Measurements from ENCODE around the gene FGF7. TPM values are rescaled to one million over a fixed set of nuclear protein-coding genes. Genes with fewer than 3 reads are reported as not detected.

The FGF7 gene
- total RNA-seq, 2 experiments from 2014 or later, result not detected

DNA sequence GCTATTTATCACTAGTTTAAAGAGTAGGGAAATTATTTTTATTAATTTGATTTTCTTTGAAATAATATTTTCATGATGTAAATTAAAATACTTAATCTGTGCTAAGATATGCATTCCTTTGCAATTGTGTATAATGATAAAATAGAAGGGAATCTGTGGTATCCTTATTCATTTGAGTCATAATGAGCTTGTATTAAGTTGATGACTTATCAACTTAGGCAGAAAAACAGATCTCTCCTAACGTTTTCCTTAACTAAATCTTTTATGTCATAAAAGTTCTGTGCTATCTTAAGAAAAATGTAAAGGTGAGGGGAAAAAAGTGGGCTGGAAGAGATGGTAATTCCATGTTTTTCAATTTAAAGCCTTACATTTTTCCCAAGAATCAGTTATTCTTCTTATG lies 1.9 kb downstream of the FGF7 start:
- Mint-ChIP-seq H3K36me3 (no peaks in the 10 kb centered on the region), H3K27me3 (no peaks in the 10 kb centered on the region), H3K9me3 (no peaks in the 10 kb centered on the region), H3K27ac (no peak overlapping the region), H3K4me1 (peaks cover 4% of the 10 kb centered on the region), H3K4me3 (no peak overlapping the region)
- no peak for DNase-seq

DNA sequence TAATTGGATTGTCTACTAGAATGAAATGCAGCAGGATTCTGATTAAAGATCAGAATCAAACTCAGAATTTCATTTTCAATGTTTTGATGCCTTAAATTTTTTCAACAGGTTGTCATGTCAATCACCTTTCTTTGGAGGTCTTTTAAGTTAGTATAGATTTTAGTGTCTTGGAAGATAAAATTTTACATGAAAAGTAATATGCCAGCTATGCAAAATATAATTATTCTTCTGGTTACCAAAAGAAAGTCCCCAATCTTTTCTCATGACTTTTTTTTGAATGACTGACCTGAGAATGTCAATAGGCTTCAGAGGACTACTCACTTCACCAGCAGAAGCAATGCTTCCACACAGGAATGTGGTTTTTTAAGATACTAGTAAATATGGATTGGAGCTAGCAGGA lies 4.3 kb downstream of the FGF7 start:
- Mint-ChIP-seq H3K9me3 (no peaks in the 10 kb centered on the region), H3K36me3 (no peaks in the 10 kb centered on the region), H3K4me3 (no peak overlapping the region), H3K4me1 (no peaks in the 10 kb centered on the region), H3K27ac (no peak overlapping the region), H3K27me3 (no peaks in the 10 kb centered on the region)
- no peak for DNase-seq

DNA sequence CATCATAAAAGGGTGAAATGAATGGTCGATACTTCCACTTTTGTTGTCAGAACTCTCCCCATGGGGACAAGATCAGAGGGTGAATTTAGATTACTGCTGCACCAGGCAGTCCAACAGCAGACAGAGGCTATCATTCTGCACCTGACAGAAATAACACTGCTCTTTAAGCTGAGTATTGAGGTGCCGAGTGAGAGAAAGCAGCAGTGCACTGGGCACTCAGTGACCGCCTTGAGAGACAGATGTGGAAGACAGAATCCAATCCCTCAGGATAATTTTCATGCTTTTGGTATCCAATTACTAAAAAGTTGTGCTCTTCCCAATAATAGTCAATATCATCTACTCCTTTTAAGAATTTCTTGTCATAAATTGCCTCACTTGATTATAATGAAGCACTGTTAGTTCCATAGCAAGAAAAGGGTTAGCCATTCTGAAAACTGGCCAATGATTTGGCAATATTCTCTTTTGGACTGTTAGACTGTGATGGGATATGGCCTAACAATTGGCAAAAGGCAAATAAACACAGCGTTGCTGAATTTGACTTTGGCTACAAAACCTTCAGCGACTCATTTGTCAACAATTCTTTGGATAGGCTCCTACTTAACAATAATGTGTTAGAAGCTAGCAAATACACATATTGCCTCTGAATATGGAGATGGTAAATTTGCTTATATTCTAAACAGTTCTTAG lies 5.5 kb downstream of the FGF7 start:
- Mint-ChIP-seq H3K27ac (no peak overlapping the region), H3K4me3 (no peak overlapping the region), H3K4me1 (no peaks in the 10 kb centered on the region), H3K27me3 (no peaks in the 10 kb centered on the region), H3K9me3 (no peaks in the 10 kb centered on the region), H3K36me3 (no peaks in the 10 kb centered on the region)
- no peak for DNase-seq

DNA sequence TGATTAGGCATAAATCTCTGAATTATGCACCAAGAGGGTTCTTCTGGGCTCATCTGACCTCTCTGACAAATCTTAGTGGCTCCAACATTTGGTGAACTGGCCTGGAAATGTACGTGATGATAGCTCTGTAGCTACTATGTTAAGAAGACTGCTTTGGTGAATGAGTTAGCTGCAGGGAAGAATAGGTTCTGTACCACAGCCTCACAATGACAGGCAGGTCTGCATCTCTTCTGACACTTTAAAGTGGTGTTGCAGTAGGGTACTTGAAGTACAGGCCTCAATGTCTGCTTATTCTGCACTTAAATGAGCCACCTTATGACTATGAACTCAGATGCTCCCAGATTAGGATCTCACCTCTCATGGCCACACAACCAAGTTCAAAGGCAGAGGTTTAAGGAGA lies 7.0 kb downstream of the FGF7 start:
- H3K4me3 Mint-ChIP-seq, result no peak overlapping the region
- H3K4me1 Mint-ChIP-seq, result no peaks in the 10 kb centered on the region
- H3K27me3 Mint-ChIP-seq, result no peaks in the 10 kb centered on the region
- no peak overlapping the region for H3K27ac Mint-ChIP-seq
- H3K36me3 Mint-ChIP-seq, result no peaks in the 10 kb centered on the region
- DNase-seq, result no peak
- no peaks in the 10 kb centered on the region for H3K9me3 Mint-ChIP-seq

DNA sequence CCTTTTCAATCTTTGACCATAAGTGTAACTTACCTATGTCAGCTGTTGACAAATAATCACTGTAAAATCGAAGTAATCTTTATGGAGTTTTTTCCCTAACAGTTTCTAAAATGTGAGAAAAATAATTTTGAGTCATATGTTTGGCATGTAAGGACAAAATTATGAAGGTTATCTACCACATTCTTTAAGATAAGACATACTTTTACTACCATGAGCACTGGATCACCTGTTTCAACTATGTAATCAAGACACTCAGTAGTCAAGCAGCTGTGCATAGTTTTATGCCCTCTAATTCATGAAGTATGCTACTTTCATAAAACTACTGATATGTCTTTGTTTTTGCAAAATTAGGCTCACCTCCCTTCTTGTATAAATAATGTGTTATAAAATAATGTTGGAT lies 12.1 kb downstream of the FGF7 start:
- no peak for DNase-seq
- H3K27ac Mint-ChIP-seq, result no peak overlapping the region

DNA sequence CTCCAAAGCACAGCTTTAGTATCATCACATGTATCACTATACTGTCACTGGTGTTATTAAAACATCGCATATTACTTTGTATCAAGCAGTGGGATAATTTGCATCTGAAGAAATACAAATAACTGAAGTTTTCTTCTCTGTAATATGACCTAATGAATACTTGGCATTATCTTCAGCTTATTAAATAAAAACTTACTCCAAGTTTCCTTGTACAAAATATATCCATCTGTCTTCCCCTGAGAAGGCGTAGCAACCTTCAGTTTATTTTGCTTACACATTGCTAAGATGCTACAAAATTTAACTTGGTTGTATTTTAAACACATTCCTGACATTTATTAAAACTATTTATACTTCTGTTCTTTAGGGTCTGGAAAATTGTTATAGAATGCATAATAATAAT lies 13.7 kb downstream of the FGF7 start:
- peaks cover 3% of the 10 kb centered on the region for H3K4me1 Mint-ChIP-seq
- H3K27ac Mint-ChIP-seq, result no peak overlapping the region
- H3K4me3 Mint-ChIP-seq, result no peak overlapping the region
- no peaks in the 10 kb centered on the region for H3K27me3 Mint-ChIP-seq
- H3K9me3 Mint-ChIP-seq, result no peaks in the 10 kb centered on the region
- no peak for DNase-seq
- H3K36me3 Mint-ChIP-seq, result no peaks in the 10 kb centered on the region

More for the DNA sequence above, 12.1 kb downstream of the FGF7 start:
- H3K36me3 Mint-ChIP-seq, result no peaks in the 10 kb centered on the region
- no peak overlapping the region for H3K4me3 Mint-ChIP-seq
- H3K9me3 Mint-ChIP-seq, result no peaks in the 10 kb centered on the region
- H3K4me1 Mint-ChIP-seq, result peaks cover 3% of the 10 kb centered on the region
- H3K27me3 Mint-ChIP-seq, result no peaks in the 10 kb centered on the region

DNA sequence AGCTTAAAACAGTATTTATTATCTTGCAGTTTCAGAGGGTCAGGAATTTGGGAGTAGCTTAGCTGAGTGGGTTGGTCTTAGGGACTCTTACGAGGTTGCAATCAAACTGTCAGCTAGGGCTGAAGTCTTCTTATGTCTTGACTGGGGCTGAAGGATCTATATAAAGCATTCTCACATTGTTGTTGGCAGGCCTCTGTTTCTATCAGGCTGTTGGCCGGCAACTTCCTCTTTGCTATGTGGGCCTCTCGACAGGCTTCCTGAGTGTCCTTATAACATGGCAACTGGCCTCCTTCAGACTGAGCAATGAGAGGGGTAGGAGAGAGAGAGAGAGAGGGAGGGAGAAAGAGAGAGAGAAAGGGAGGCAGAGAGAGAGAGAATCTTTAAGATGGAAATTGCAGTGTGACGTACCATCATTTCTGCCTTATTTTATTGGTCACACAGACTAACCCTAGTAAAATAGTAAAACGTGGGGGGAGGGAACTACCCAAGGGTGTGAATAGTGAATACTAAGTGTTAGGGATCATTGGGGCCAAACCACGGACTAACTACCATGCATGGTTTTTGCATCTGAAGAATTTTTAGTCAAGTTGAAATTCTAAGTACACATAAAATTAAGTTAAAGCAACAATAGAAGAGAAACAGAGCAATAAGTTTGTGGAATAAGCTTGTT lies 16.1 kb downstream of the FGF7 start:
- Mint-ChIP-seq H3K4me3 (no peak overlapping the region), H3K27me3 (no peaks in the 10 kb centered on the region), H3K36me3 (no peaks in the 10 kb centered on the region), H3K4me1 (peaks cover 3% of the 10 kb centered on the region), H3K9me3 (no peaks in the 10 kb centered on the region), H3K27ac (no peak overlapping the region)
- no peak for DNase-seq

DNA sequence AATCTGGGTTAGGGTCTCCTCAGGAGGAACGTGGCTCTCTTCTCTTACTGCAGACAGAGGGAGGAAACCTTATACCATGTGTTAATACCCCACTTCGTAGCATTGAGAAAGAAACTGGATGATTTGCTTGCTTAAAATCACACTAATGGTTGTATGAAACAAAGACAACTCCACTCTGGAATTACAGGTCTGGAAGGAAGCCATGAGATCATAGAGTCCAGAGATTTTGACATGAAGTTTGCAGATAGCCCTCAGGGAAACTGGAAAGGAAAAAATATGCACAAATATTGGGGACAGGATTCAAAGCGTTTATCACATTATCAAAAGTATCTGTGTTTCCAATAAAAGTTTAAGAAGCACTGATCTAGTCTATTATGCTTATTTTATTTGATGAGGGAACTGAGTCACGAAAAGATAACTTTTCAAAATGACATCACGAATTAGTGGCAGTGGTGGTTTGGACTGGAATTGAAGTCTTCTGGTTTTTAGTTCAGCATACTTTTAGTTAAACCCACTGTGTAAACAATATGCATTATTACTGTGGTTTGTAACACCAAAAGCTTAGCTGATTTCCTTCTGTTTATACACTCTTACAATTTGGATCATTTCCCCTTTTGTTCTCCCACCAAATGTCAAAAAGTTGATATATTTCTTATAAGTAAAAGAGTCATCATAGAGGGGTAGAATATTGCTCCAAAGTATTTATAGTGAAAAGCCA lies 16.8 kb downstream of the FGF7 start:
- H3K4me3 Mint-ChIP-seq, result no peak overlapping the region

DNA sequence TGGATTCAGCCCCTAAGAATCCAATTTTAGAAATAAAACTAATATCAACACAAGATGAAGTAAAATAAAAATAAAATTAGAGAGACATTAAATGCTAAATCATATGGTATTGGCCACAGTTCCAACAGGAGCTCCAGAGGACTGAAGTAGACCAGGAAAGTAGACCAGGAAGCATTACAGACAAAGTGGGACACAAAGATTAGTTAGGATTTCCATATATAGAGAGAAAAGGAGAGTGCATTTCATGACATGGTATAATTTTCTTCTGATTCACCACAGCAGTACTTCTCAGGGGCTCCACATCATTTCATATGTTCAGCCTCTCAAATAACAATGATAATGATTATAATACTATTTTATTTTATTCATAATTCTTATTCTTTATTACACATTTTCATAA lies 18.3 kb downstream of the FGF7 start:
- DNase-seq, result no peak
- Mint-ChIP-seq H3K27me3 (no peaks in the 10 kb centered on the region), H3K9me3 (no peaks in the 10 kb centered on the region), H3K4me3 (no peak overlapping the region), H3K36me3 (no peaks in the 10 kb centered on the region), H3K4me1 (peaks cover 3% of the 10 kb centered on the region), H3K27ac (no peak overlapping the region)

More for the DNA sequence above, 16.8 kb downstream of the FGF7 start:
- Mint-ChIP-seq H3K27me3 (no peaks in the 10 kb centered on the region), H3K27ac (no peak overlapping the region), H3K9me3 (no peaks in the 10 kb centered on the region), H3K36me3 (no peaks in the 10 kb centered on the region), H3K4me1 (peaks cover 3% of the 10 kb centered on the region)
- no peak for DNase-seq

DNA sequence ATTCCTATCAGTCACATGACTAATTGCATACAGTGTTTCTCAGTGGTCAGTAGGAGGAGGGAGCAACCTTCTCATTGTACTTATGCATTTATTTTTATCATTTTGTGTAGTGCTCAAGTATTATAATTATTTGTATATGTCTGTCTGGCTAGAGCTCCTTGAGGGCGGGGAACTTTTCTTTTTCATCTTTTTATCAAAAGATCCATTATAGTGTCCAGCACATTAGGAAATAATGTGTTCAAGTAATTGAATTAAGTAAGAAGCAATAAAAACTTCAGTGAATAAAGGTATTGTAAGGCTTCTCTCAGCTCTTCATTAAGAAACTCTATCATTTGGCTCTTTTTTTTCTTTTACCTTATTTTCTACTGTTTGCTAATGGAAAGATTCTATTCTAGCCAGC lies 18.8 kb downstream of the FGF7 start:
- Mint-ChIP-seq H3K4me3 (no peak overlapping the region), H3K4me1 (peaks cover 3% of the 10 kb centered on the region), H3K27ac (no peak overlapping the region), H3K36me3 (no peaks in the 10 kb centered on the region), H3K9me3 (no peaks in the 10 kb centered on the region), H3K27me3 (no peaks in the 10 kb centered on the region)
- DNase-seq, result no peak

DNA sequence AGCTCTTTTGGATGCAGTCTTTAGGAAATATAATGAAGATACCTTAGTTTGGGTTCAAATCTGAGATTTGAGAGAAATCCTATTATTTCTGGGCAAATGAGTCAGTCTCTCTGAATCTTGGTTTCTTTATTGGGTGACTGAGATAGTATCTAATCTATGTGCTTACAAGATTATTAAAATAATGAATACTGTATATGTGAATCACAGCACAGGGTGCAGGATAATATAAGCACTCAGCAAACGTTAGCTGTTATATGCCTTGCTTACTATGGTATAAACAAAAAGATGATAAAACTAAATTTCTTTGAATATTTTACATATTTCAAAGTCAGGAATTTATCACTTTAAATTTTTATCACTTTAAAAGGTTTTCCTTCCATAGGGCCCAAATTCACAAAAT lies 29.6 kb downstream of the FGF7 start:
- no peak for DNase-seq
- H3K4me1 Mint-ChIP-seq, result no peaks in the 10 kb centered on the region
- no peaks in the 10 kb centered on the region for H3K36me3 Mint-ChIP-seq
- H3K4me3 Mint-ChIP-seq, result no peak overlapping the region
- H3K27me3 Mint-ChIP-seq, result peaks cover 4% of the 10 kb centered on the region
- no peaks in the 10 kb centered on the region for H3K9me3 Mint-ChIP-seq
- H3K27ac Mint-ChIP-seq, result no peak overlapping the region

DNA sequence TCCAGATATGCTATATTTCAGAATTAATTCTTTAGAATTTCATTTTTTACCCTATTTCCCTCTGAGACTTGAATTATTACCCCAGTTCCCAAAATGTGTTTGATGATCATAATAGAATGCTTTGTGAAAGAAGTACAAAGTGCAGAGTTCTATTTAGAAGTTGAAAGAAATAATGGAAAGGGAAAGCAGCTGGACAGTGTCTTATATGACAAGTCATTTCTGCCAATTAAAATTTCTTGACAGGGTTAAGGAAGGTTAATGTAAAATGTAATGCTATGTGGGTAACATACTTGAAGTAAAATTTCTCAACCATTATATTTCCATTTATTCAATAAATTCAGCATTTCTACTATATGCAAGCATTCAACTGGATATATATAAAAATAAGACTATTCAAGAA lies 33.1 kb downstream of the FGF7 start:
- H3K4me3 Mint-ChIP-seq, result no peak overlapping the region
- DNase-seq, result no peak
- no peaks in the 10 kb centered on the region for H3K27me3 Mint-ChIP-seq
- no peaks in the 10 kb centered on the region for H3K36me3 Mint-ChIP-seq
- no peaks in the 10 kb centered on the region for H3K4me1 Mint-ChIP-seq
- no peak overlapping the region for H3K27ac Mint-ChIP-seq
- H3K9me3 Mint-ChIP-seq, result no peaks in the 10 kb centered on the region

DNA sequence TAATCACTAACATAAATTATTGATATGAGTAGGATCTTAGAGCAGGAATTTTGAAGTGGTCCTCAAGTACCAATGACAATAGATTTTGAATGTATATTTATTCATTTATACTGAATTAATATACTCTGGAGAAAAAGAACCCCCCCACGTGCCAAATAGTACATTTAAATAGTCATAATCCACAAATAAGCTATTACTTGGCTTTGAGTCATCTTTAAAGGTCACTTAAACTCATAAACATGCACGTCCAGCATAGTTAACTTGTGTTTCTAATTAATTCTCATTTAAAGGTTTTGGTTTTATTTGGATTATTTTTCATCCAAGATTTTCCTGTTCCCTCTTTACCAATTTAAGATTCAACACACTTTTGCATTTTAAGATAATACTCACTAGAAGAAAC lies 35.1 kb downstream of the FGF7 start:
- Mint-ChIP-seq H3K27me3 (no peaks in the 10 kb centered on the region), H3K27ac (no peak overlapping the region), H3K4me1 (no peaks in the 10 kb centered on the region), H3K36me3 (no peaks in the 10 kb centered on the region), H3K4me3 (no peak overlapping the region), H3K9me3 (no peaks in the 10 kb centered on the region)
- no peak for DNase-seq

DNA sequence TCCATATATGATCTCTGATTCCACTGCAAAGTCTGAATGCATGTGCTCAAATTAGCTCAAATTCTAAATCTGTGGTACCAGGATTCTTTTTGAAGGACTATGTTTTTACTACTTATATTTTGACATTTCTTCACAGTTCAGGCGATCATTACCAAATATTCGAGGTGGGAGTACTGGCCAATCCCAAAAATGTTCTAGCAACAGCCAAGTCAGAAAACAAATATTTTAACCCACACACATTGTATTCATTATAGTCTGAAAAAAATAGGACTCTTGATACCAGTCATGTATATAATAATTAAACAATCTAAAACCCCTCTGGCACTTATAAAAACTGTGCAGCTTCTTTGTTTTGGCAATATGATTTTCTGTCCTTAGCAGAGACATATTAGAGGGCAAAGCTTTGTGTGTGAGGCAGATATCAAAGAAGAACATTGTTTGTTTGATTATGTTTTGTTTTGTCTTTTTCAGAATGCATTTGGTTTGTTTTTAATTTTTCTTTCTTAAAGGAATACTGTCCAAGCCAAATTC lies 37.4 kb downstream of the FGF7 start:
- H3K4me1 Mint-ChIP-seq, result no peaks in the 10 kb centered on the region
- no peak overlapping the region for H3K4me3 Mint-ChIP-seq
- DNase-seq, result no peak
- no peaks in the 10 kb centered on the region for H3K27me3 Mint-ChIP-seq
- H3K9me3 Mint-ChIP-seq, result no peaks in the 10 kb centered on the region
- H3K27ac Mint-ChIP-seq, result no peak overlapping the region
- H3K36me3 Mint-ChIP-seq, result no peaks in the 10 kb centered on the region

DNA sequence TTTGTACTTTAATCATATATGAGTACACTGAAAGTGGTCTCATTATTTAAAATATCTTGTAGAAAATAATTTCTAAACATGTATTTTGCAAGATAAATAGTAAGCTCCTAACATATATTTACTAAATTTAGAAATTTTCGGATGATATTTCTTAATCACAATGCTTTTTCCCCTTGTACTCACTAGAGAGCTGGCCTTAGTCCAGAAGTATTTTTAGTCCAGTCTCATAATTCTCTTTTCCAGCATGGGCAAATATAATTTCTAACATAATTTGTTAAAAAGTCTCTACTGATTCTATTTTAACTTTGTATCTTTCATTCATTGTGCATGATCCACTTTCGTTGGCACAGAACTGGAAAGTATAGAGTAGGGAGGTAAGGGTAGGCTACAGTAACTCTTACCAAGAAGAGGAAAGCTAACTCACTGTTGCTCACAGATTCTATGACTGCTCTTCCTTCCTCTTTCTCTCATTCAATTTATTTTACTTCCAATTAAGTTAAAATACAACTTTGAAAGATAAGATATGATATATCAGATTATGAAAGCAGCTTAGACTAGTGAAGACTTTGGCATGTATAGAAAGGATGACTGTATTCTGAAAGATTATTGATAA lies 39.3 kb downstream of the FGF7 start:
- no peak for DNase-seq
- Mint-ChIP-seq H3K36me3 (no peaks in the 10 kb centered on the region), H3K4me1 (no peaks in the 10 kb centered on the region), H3K9me3 (no peaks in the 10 kb centered on the region), H3K27ac (no peak overlapping the region), H3K4me3 (no peak overlapping the region), H3K27me3 (no peaks in the 10 kb centered on the region)

All from activated naive CD8-positive, alpha-beta T cell treated with anti-CD3 and anti-CD28 coated beads for 36 hours (primary cell).